CD8-positive, alpha-beta memory T cell (primary cell): Measurements from ENCODE around the gene LRCH2. TPM values are rescaled to one million over a fixed set of nuclear protein-coding genes. Genes with fewer than 3 reads are reported as not detected.
"Not testable (repeated sequence)": the region's sequence is repeated elsewhere in the genome, so short reads cannot be mapped to it uniquely, and the experiment has no call there.

Source experiments
- CTCF ChIA-PET: fragments of 350-600 bp; sonication (Branson Sonifier 250); formaldehyde crosslinking; loops from one replicate; lab custom pipeline; 2021; ENCODE audit warnings: antibody characterized with exemption; lab: Charles Lee
- POLR2A ChIA-PET: fragments of 350-600 bp; sonication (Branson Sonifier 250); formaldehyde crosslinking; loops from one replicate; lab custom pipeline; 2021; ENCODE audit warnings: antibody characterized with exemption; lab: Charles Lee
- DNase-seq, 5 donors: peaks; one replicate each; pipeline versions ENCODE4 v3.0.0 to v3.0.0-alpha.2; 2020 to 2022; ENCODE audit warnings: mixed read lengths in 1 of 5
- H3K27ac ChIP-seq: one replicate; pipeline ENCODE4 v1.7.0; 2013; ENCODE audit warnings: low read depth, mild to moderate bottlenecking, low read length, moderate library complexity
- H3K27me3 ChIP-seq: 2 replicates; pipeline ENCODE4 v1.7.0; 2013; ENCODE audit warnings: low read length, mild to moderate bottlenecking; ENCODE audit not compliant: insufficient read depth, poor library complexity, severe bottlenecking
- H3K36me3 ChIP-seq: 2 replicates; pipeline ENCODE4 v1.7.0; 2013; ENCODE audit warnings: mild to moderate bottlenecking, low read length, moderate library complexity; ENCODE audit not compliant: insufficient read depth
- H3K4me1 ChIP-seq: 2 replicates; pipeline ENCODE4 v1.7.0; 2013; ENCODE audit warnings: mild to moderate bottlenecking, low read length, moderate library complexity; ENCODE audit not compliant: insufficient read depth
- H3K4me3 ChIP-seq: 2 replicates; pipeline ENCODE4 v1.7.0; 2013; ENCODE audit warnings: mild to moderate bottlenecking, low read length
- H3K9me3 ChIP-seq: 2 replicates; pipeline ENCODE4 v1.7.0; 2013; ENCODE audit warnings: mild to moderate bottlenecking, low read length
- H3K27ac Mint-ChIP-seq, 8 donors: one replicate each; pipeline ENCODE4 v1.8.0; 2020 to 2021; ENCODE audit warnings: mixed read lengths in 8 of 8, mild to moderate bottlenecking in 6 of 8, inconsistent platforms in 3 of 8, moderate library complexity in 3 of 8
- H3K27me3 Mint-ChIP-seq, 2 donors: one replicate each; pipeline ENCODE4 v1.8.0; 2020 to 2021; ENCODE audit warnings: mixed read lengths in 2 of 2, mild to moderate bottlenecking in 1 of 2, moderate library complexity in 1 of 2
- H3K36me3 Mint-ChIP-seq, 3 donors: one replicate each; pipeline ENCODE4 v1.8.0; 2020 to 2021; ENCODE audit warnings: mixed read lengths in 3 of 3, inconsistent platforms in 1 of 3, mild to moderate bottlenecking in 1 of 3
- H3K4me1 Mint-ChIP-seq, 3 donors: one replicate each; pipeline ENCODE4 v1.8.0; 2020 to 2021; ENCODE audit warnings: mixed read lengths in 3 of 3, inconsistent platforms in 1 of 3, mild to moderate bottlenecking in 1 of 3
- H3K4me3 Mint-ChIP-seq, 7 donors: one replicate each; pipeline ENCODE4 v1.8.0; 2020 to 2021; ENCODE audit warnings: mixed read lengths in 7 of 7, mild to moderate bottlenecking in 6 of 7, moderate library complexity in 4 of 7, inconsistent platforms in 2 of 7
- H3K9me3 Mint-ChIP-seq, 5 donors: one replicate each; pipeline ENCODE4 v1.8.0; 2020 to 2022; ENCODE audit warnings: mixed read lengths in 5 of 5, mild to moderate bottlenecking in 3 of 5, moderate library complexity in 2 of 5, inconsistent platforms in 1 of 5
- polyA plus RNA-seq: library from polyadenylated mRNA; unstranded; fragments of 300-500 nt; fragmentation: Illumina TruSeq; gene quantifications from one replicate; pipeline ENCODE4 v1.2.3, GENCODE V29; 2021
- total RNA-seq, 2 experiments: library from RNA; stranded (reverse); gene quantifications; one replicate each; pipeline ENCODE4 v1.2.3, GENCODE V29; 2021

The LRCH2 gene
- total and polyA plus RNA-seq, 3 experiments from 2014 or later: not detected

DNA sequence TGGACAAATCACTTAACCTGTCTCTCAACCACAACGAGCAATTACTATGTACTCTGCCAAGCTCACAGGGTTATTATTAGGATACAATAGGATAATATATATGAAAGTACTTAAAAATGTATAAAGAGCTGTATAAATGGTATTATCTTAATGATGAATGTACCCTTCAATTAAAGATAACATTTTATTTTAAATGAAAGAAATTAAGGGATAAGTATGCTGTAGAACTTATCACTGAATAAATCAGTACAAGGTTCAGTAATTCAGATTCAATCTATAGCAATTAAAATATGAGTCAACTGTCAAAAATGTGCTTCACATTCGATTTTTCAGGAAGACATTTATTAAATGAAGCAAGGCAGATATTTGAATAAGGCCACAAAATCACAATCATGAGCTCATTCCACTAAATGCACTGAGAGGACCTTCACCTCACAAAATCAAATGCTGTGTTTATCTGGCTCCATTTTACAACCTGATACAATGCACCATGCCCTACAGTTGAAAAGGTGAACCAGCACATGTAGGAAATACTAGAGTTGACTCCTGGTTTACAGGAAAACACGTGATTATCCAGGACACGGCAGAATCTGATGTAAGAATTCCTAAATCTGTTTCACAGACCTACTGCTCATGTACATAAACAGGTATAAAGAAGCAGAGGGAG is 4.4 kb downstream of the LRCH2 start:
- H3K9me3 ChIP-seq: no peaks in the 10 kb centered on the region
- ChIA-PET CTCF (no interaction called here), POLR2A (no interaction called here)
- H3K36me3 ChIP-seq: no peaks in the 10 kb centered on the region
- no peak overlapping the region for H3K4me3 Mint-ChIP-seq
- H3K27ac Mint-ChIP-seq: no peak overlapping the region
- no peak overlapping the region for H3K4me3 ChIP-seq
- no peaks in the 10 kb centered on the region for H3K27me3 ChIP-seq
- no peaks in the 10 kb centered on the region for H3K4me1 Mint-ChIP-seq
- no peaks in the 10 kb centered on the region for H3K36me3 Mint-ChIP-seq
- H3K4me1 ChIP-seq: no peaks in the 10 kb centered on the region
- DNase-seq: no peak
- peaks cover 0 to 3% (median 2%) of the 10 kb centered on the region in 5 donors for H3K9me3 Mint-ChIP-seq
- no peak overlapping the region for H3K27ac ChIP-seq
- H3K27me3 Mint-ChIP-seq: peaks cover 10 to 11% of the 10 kb centered on the region in 2 donors

GRCh38 chrX:115226929-115227328 is 7.0 kb downstream of the LRCH2 start:
- no peaks in the 10 kb centered on the region for H3K4me1 Mint-ChIP-seq
- Histone ChIP-seq H3K27me3 (no peaks in the 10 kb centered on the region), H3K4me3 (no peak overlapping the region), H3K27ac (no peak overlapping the region), H3K9me3 (no peaks in the 10 kb centered on the region), H3K4me1 (no peaks in the 10 kb centered on the region), H3K36me3 (no peaks in the 10 kb centered on the region)
- H3K27me3 Mint-ChIP-seq: peaks cover 0 to 5% of the 10 kb centered on the region in 2 donors
- no peak overlapping the region for H3K27ac Mint-ChIP-seq
- no peak overlapping the region for H3K4me3 Mint-ChIP-seq
- DNase-seq: no peak
- CTCF ChIA-PET: no interaction called here
- H3K36me3 Mint-ChIP-seq: no peaks in the 10 kb centered on the region
- peaks cover 0 to 3% (median 0%) of the 10 kb centered on the region in 5 donors for H3K9me3 Mint-ChIP-seq
- POLR2A ChIA-PET: no interaction called here

- H3K27ac Mint-ChIP-seq, H3K4me3 ChIP-seq, H3K9me3 ChIP-seq, POLR2A ChIA-PET, H3K27me3 Mint-ChIP-seq, H3K4me1 Mint-ChIP-seq, H3K4me3 Mint-ChIP-seq, H3K27me3 ChIP-seq, H3K36me3 Mint-ChIP-seq, DNase-seq, CTCF ChIA-PET, H3K36me3 ChIP-seq, H3K9me3 Mint-ChIP-seq, H3K4me1 ChIP-seq, H3K27ac ChIP-seq: not testable (repeated sequence)
Measured at GRCh38 chrX:115217346-115217745, 16.6 kb downstream of the LRCH2 start.

DNA sequence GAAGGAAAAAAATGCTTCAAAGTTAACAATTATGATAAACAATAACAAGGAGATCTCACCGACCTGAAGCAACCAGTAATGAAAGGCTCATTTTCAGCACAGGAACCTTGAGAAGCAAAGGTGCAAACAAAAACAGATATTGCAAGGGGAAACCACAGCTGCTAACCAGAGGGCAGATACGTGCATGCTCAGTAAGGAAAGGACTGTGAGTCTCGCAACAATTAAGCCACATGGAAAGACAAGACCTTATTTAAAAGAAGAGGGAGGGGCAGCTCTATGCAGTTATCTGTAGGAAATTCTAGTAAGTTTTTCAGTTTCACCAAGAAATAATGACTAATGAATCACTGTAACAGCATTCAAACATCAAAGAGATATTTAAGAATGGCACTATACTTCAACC is 19.3 kb downstream of the LRCH2 start:
- H3K27ac ChIP-seq: no peak overlapping the region
- no peaks in the 10 kb centered on the region for H3K9me3 ChIP-seq
- ChIA-PET POLR2A (no interaction called here), CTCF (no interaction called here)
- peaks cover 0 to 7% of the 10 kb centered on the region in 2 donors for H3K27me3 Mint-ChIP-seq
- H3K4me3 Mint-ChIP-seq: no peak overlapping the region
- H3K9me3 Mint-ChIP-seq: peaks cover 0 to 5% (median 1%) of the 10 kb centered on the region in 5 donors
- H3K27ac Mint-ChIP-seq: no peak overlapping the region
- no peak overlapping the region for H3K4me3 ChIP-seq
- no peaks in the 10 kb centered on the region for H3K4me1 ChIP-seq
- no peak for DNase-seq
- no peaks in the 10 kb centered on the region for H3K36me3 Mint-ChIP-seq
- H3K27me3 ChIP-seq: no peaks in the 10 kb centered on the region
- no peaks in the 10 kb centered on the region for H3K4me1 Mint-ChIP-seq
- no peaks in the 10 kb centered on the region for H3K36me3 ChIP-seq

GRCh38 chrX:115214151-115214550 is 19.7 kb downstream of the LRCH2 start:
- CTCF ChIA-PET: no interaction called here
- Mint-ChIP-seq H3K27ac (no peak overlapping the region), H3K4me3 (no peak overlapping the region), H3K36me3 (no peaks in the 10 kb centered on the region), H3K27me3 (peaks cover 0 to 7% of the 10 kb centered on the region in 2 donors), H3K4me1 (no peaks in the 10 kb centered on the region), H3K9me3 (peaks cover 0 to 5% (median 1%) of the 10 kb centered on the region in 5 donors)
- H3K4me3 ChIP-seq: no peak overlapping the region
- POLR2A ChIA-PET: no interaction called here
- no peaks in the 10 kb centered on the region for H3K27me3 ChIP-seq
- no peak overlapping the region for H3K27ac ChIP-seq
- no peaks in the 10 kb centered on the region for H3K9me3 ChIP-seq
- H3K36me3 ChIP-seq: no peaks in the 10 kb centered on the region
- DNase-seq: no peak
- H3K4me1 ChIP-seq: no peaks in the 10 kb centered on the region

- H3K27ac Mint-ChIP-seq, H3K27ac ChIP-seq, H3K27me3 Mint-ChIP-seq, POLR2A ChIA-PET, H3K4me1 Mint-ChIP-seq, H3K36me3 Mint-ChIP-seq, H3K9me3 Mint-ChIP-seq, H3K9me3 ChIP-seq, DNase-seq, CTCF ChIA-PET, H3K4me1 ChIP-seq, H3K4me3 ChIP-seq, H3K36me3 ChIP-seq, H3K4me3 Mint-ChIP-seq, H3K27me3 ChIP-seq: not testable (repeated sequence)
Measured at GRCh38 chrX:115209547-115209946, 24.3 kb downstream of the LRCH2 start.

GRCh38 chrX:115204040-115204439 is 29.9 kb downstream of the LRCH2 start:
- H3K4me3 ChIP-seq: no peak overlapping the region
- no peaks in the 10 kb centered on the region for H3K4me1 ChIP-seq
- CTCF ChIA-PET: no interaction called here
- no peak overlapping the region for H3K27ac Mint-ChIP-seq
- H3K9me3 Mint-ChIP-seq: peaks cover 0 to 15% (median 5%) of the 10 kb centered on the region in 5 donors
- POLR2A ChIA-PET: no interaction called here
- DNase-seq: no peak
- H3K27me3 Mint-ChIP-seq: peaks cover 0 to 2% of the 10 kb centered on the region in 2 donors
- no peak overlapping the region for H3K4me3 Mint-ChIP-seq
- H3K27ac ChIP-seq: no peak overlapping the region
- H3K36me3 Mint-ChIP-seq: no peaks in the 10 kb centered on the region
- no peaks in the 10 kb centered on the region for H3K4me1 Mint-ChIP-seq
- no peaks in the 10 kb centered on the region for H3K9me3 ChIP-seq
- no peaks in the 10 kb centered on the region for H3K27me3 ChIP-seq
- no peaks in the 10 kb centered on the region for H3K36me3 ChIP-seq

- no peaks in the 10 kb centered on the region for H3K36me3 Mint-ChIP-seq
- Histone ChIP-seq H3K27ac (no peak overlapping the region), H3K4me1 (no peaks in the 10 kb centered on the region), H3K4me3 (no peak overlapping the region), H3K9me3 (no peaks in the 10 kb centered on the region), H3K27me3 (no peaks in the 10 kb centered on the region), H3K36me3 (no peaks in the 10 kb centered on the region)
- CTCF ChIA-PET: no interaction called here
- no peaks in the 10 kb centered on the region for H3K4me1 Mint-ChIP-seq
- H3K4me3 Mint-ChIP-seq: no peak overlapping the region
- POLR2A ChIA-PET: no interaction called here
- no peaks in the 10 kb centered on the region for H3K27me3 Mint-ChIP-seq
- H3K9me3 Mint-ChIP-seq: peaks cover 0 to 8% (median 0%) of the 10 kb centered on the region in 5 donors
- no peak overlapping the region for H3K27ac Mint-ChIP-seq
- no peak for DNase-seq
Measured at GRCh38 chrX:115192244-115192700, 41.6 kb downstream of the LRCH2 start.
